Caco-2 (cell line): ENCODE measurements around the gene TMEM132D. TPM values are rescaled to one million over a fixed set of nuclear protein-coding genes. Genes with fewer than 3 reads are reported as not detected.

ENCODE experiments used
- BruUV-seq: library from RNA; stranded (reverse); fragments of 400-500 nt; replicated peaks from 2 replicates; lab custom pipeline; 2021; lab: Mats Ljungman, UMichigan
- CTCF ChIA-PET: fragments of 300-600 bp; sonication (Branson Sonifier 250); formaldehyde crosslinking; loops from one replicate; lab custom pipeline; 2022; ENCODE audit warnings: antibody characterized with exemption; lab: Charles Lee
- POLR2A ChIA-PET: fragments of 300-600 bp; sonication (Branson Sonifier 250); formaldehyde crosslinking; loops from one replicate; lab custom pipeline; 2022; ENCODE audit warnings: antibody characterized with exemption; lab: Charles Lee
- DNase-seq, 2 experiments: peaks; one replicate each; pipeline versions ENCODE4 v3.0.0 to v3.0.0-alpha.2; 2020 to 2022
- H3K27me3 ChIP-seq: replicated peaks from 2 replicates; pipeline ENCODE4 v1.6.0; 2011; ENCODE audit warnings: low read length; ENCODE audit not compliant: control insufficient read depth, insufficient read depth
- H3K36me3 ChIP-seq: 2 replicates; pipeline ENCODE4 v1.5.1; 2011; ENCODE audit warnings: low read length; ENCODE audit not compliant: control insufficient read depth, insufficient read depth
- H3K4me1 ChIP-seq: fragments of 250-450 bp; sonication (Bioruptor Pico); 2 replicates; pipeline ENCODE4 v1.5.1; 2020; ENCODE audit warnings: mild to moderate bottlenecking
- H3K4me3 ChIP-seq: 2 replicates; pipeline ENCODE4 v1.5.1; 2011; ENCODE audit warnings: low read depth, mild to moderate bottlenecking, control low read depth, low read length
- H3K9me3 ChIP-seq: fragments of 250-450 bp; sonication (Bioruptor Pico); 2 replicates; pipeline ENCODE4 v1.5.1; 2020; ENCODE audit warnings: mild to moderate bottlenecking, moderate library complexity
- H3K27ac Mint-ChIP-seq: one replicate; pipeline ENCODE4 v1.8.0; 2022; ENCODE audit warnings: mixed read lengths; ENCODE audit not compliant: unreplicated experiment
- H3K27me3 Mint-ChIP-seq: one replicate; pipeline ENCODE4 v1.8.0; 2022; ENCODE audit warnings: mixed read lengths; ENCODE audit not compliant: insufficient read depth, unreplicated experiment
- H3K36me3 Mint-ChIP-seq: one replicate; pipeline ENCODE4 v1.8.0; 2022; ENCODE audit warnings: mild to moderate bottlenecking, mixed read lengths; ENCODE audit not compliant: insufficient read depth, unreplicated experiment
- H3K4me1 Mint-ChIP-seq: one replicate; pipeline ENCODE4 v1.8.0; 2022; ENCODE audit warnings: low read depth, mixed read lengths; ENCODE audit not compliant: unreplicated experiment
- H3K4me3 Mint-ChIP-seq: one replicate; pipeline ENCODE4 v1.8.0; 2022; ENCODE audit warnings: mild to moderate bottlenecking, moderate library complexity, mixed read lengths; ENCODE audit not compliant: unreplicated experiment
- H3K9me3 Mint-ChIP-seq: one replicate; pipeline ENCODE4 v1.8.0; 2022; ENCODE audit warnings: mixed read lengths; ENCODE audit not compliant: unreplicated experiment
- CTCF ChIP-seq, 2 experiments: fragments of 200-600 bp in 1 of 2; IDR thresholded peaks; 1 replicate in 1 of 2; 2 replicates in 1 of 2; pipeline versions ENCODE4 v1.5.1 to v1.8.0; 2011 to 2022; ENCODE audit warnings: antibody characterized with exemption in 1 of 2, control low read depth in 1 of 2, inconsistent platforms in 1 of 2, low read depth in 1 of 2, low read length in 1 of 2, mild to moderate bottlenecking in 1 of 2, moderate library complexity in 1 of 2; ENCODE audit not compliant: insufficient read depth in 1 of 2, severe bottlenecking in 1 of 2, unreplicated experiment in 1 of 2
- intact Hi-C: fragments of 100-400 bp; cut with micrococcal nuclease; formaldehyde crosslinking; loops from one replicate; pipeline ENCODE4 v1.10.0; 2022; ENCODE audit not compliant: unreplicated experiment
- total RNA-seq: library from RNA; stranded (reverse); gene quantifications from 2 replicates; pipeline ENCODE4 v1.2.3, GENCODE V29; 2022

TMEM132D gene
- total RNA-seq, 1 experiment from 2014 or later = not detected

GRCh38 chr12:129179941-129180553 is 723.8 kb downstream of the TMEM132D start:
- no peak overlapping the region for H3K27ac Mint-ChIP-seq
- no peak for TF ChIP-seq CTCF (IDR thresholded peaks at IDR 0.05; ENCODE audit: insufficient read depth in 1 of 2, low read depth in 1 of 2, low read length in 1 of 2, severe bottlenecking in 1 of 2, unreplicated experiment in 1 of 2)
- no peaks in the 10 kb centered on the region for H3K9me3 ChIP-seq
- DNase-seq = no peak
- H3K4me3 ChIP-seq = no peak overlapping the region
- intact Hi-C loops = no loop called here
- no peaks in the 10 kb centered on the region for H3K4me1 ChIP-seq
- H3K36me3 Mint-ChIP-seq = no peaks in the 10 kb centered on the region
- H3K4me3 Mint-ChIP-seq = no peak overlapping the region
- POLR2A ChIA-PET = no interaction called here
- no peaks in the 10 kb centered on the region for H3K36me3 ChIP-seq
- BruUV-seq = no TSS peak
- H3K4me1 Mint-ChIP-seq = no peaks in the 10 kb centered on the region
- CTCF ChIA-PET = no interaction called here
- H3K9me3 Mint-ChIP-seq = no peaks in the 10 kb centered on the region
- no peaks in the 10 kb centered on the region for H3K27me3 ChIP-seq
- no peaks in the 10 kb centered on the region for H3K27me3 Mint-ChIP-seq

GRCh38 chr12:129169928-129170327 is 733.9 kb downstream of the TMEM132D start:
- no peaks in the 10 kb centered on the region for H3K27me3 Mint-ChIP-seq
- H3K36me3 Mint-ChIP-seq = no peaks in the 10 kb centered on the region
- no peaks in the 10 kb centered on the region for H3K36me3 ChIP-seq
- H3K27ac Mint-ChIP-seq = no peak overlapping the region
- no peaks in the 10 kb centered on the region for H3K4me1 Mint-ChIP-seq
- intact Hi-C loops = no loop called here
- H3K4me3 Mint-ChIP-seq = no peak overlapping the region
- no peak for DNase-seq
- H3K4me3 ChIP-seq = no peak overlapping the region
- POLR2A ChIA-PET = no interaction called here
- TF ChIP-seq CTCF (IDR thresholded peaks at IDR 0.05; ENCODE audit: insufficient read depth in 1 of 2, low read depth in 1 of 2, low read length in 1 of 2, severe bottlenecking in 1 of 2, unreplicated experiment in 1 of 2) = no peak
- no peaks in the 10 kb centered on the region for H3K4me1 ChIP-seq
- CTCF ChIA-PET = no interaction called here
- no peaks in the 10 kb centered on the region for H3K27me3 ChIP-seq
- no TSS peak for BruUV-seq
- H3K9me3 ChIP-seq = no peaks in the 10 kb centered on the region
- no peaks in the 10 kb centered on the region for H3K9me3 Mint-ChIP-seq

GRCh38 chr12:129163861-129164260 is 740.0 kb downstream of the TMEM132D start:
- Histone ChIP-seq H3K4me1 (no peaks in the 10 kb centered on the region), H3K4me3 (no peak overlapping the region), H3K27me3 (no peaks in the 10 kb centered on the region), H3K36me3 (no peaks in the 10 kb centered on the region), H3K9me3 (no peaks in the 10 kb centered on the region)
- intact Hi-C loops = no loop called here
- Mint-ChIP-seq H3K27ac (no peak overlapping the region), H3K36me3 (no peaks in the 10 kb centered on the region), H3K4me3 (no peak overlapping the region), H3K4me1 (no peaks in the 10 kb centered on the region), H3K9me3 (no peaks in the 10 kb centered on the region), H3K27me3 (peaks cover 6% of the 10 kb centered on the region)
- BruUV-seq = no TSS peak
- POLR2A ChIA-PET = no interaction called here
- TF ChIP-seq CTCF (IDR thresholded peaks at IDR 0.05; ENCODE audit: insufficient read depth in 1 of 2, low read depth in 1 of 2, low read length in 1 of 2, severe bottlenecking in 1 of 2, unreplicated experiment in 1 of 2) = no peak
- no peak for DNase-seq
- CTCF ChIA-PET = no interaction called here
